Inflammatory macrophage (primary cell): ENCODE measurements around the gene MS4A1.
"Not testable (repeated sequence)": the region's sequence is repeated elsewhere in the genome, so short reads cannot be mapped to it uniquely, and the experiment has no call there.

ENCODE experiments used
- DNase-seq, 2 donors: peaks; one replicate each; pipeline ENCODE4 v3.0.0-alpha.2; 2020 to 2022
- total RNA-seq, 18 experiments: gene quantifications; one replicate each; lab custom pipeline; 2026; ENCODE audit warnings: mixed read lengths in 6 of 18, inconsistent platforms in 2 of 18; lab: John Stamatoyannopoulos, UW

The MS4A1 gene
- 0 to 0.33 (median 0.07) reads per million in 18 experiments for total RNA-seq

- no peak for DNase-seq
Measured at GRCh38 chr11:60455531-60456042, at the start of gene MS4A1. MS4A1 (plus strand) TSS chr11:60455847; CDS start chr11:60462375, 6,528 bp downstream.

- DNase-seq: no peak
Measured at GRCh38 chr11:60420015-60420414, 35.6 kb upstream of the MS4A1 start.

- DNase-seq: no peak
Measured at GRCh38 chr11:60422609-60423008, 33.0 kb upstream of the MS4A1 start.

- no peak for DNase-seq
Measured at GRCh38 chr11:60428517-60428916, 27.1 kb upstream of the MS4A1 start.

GRCh38 chr11:60429272-60429671 is 26.4 kb upstream of the MS4A1 start, which contains the start of gene MS4A5:
MS4A5 (plus strand) TSS chr11:60429572; CDS start chr11:60429675, 103 bp downstream.
- DNase-seq: no peak

- DNase-seq: no peak
Measured at GRCh38 chr11:60431251-60431650, 24.4 kb upstream of the MS4A1 start.

- no peak for DNase-seq
Measured at GRCh38 chr11:60433401-60433800, 22.2 kb upstream of the MS4A1 start.

- no peak for DNase-seq
Measured at GRCh38 chr11:60447070-60447469, 8.6 kb upstream of the MS4A1 start.

- DNase-seq: peak; percentile 45 to 59
Measured at GRCh38 chr11:60447846-60448245, 7.8 kb upstream of the MS4A1 start.

- DNase-seq: not testable (repeated sequence)
Measured at GRCh38 chr11:60451185-60451584, 4.5 kb upstream of the MS4A1 start.

- no peak for DNase-seq
Measured at GRCh38 chr11:60454212-60454611, 1.4 kb upstream of the MS4A1 start.

- no peak for DNase-seq
Measured at GRCh38 chr11:60457576-60457975, 1.9 kb downstream of the MS4A1 start.

GRCh38 chr11:60459345-60459744 is 3.7 kb downstream of the MS4A1 start:
- DNase-seq: no peak

GRCh38 chr11:60468829-60469228 is 13.2 kb downstream of the MS4A1 start:
- no peak for DNase-seq

GRCh38 chr11:60469723-60470122 is 14.1 kb downstream of the MS4A1 start:
- no peak for DNase-seq

- peak in 1 of 2 donors; percentile 50 for DNase-seq
Measured at GRCh38 chr11:60477035-60477445, 21.4 kb downstream of the MS4A1 start.

- DNase-seq: peak; percentile 64 to 68
Measured at GRCh38 chr11:60482361-60482760, 26.7 kb downstream of the MS4A1 start.

GRCh38 chr11:60485987-60486386 is 30.3 kb downstream of the MS4A1 start:
- peak; percentile 57 to 69 for DNase-seq

- DNase-seq: no peak
Measured at GRCh38 chr11:60492488-60493009, 36.9 kb downstream of the MS4A1 start, which contains the start of gene MS4A12. MS4A12 (plus strand) TSS chr11:60492778; CDS start chr11:60497319, 4,541 bp downstream.

- DNase-seq: no peak
Measured at GRCh38 chr11:60493454-60493853, 37.8 kb downstream of the MS4A1 start.

- DNase-seq: peak in 1 of 2 donors; percentile 24
Measured at GRCh38 chr11:60498399-60498798, 42.8 kb downstream of the MS4A1 start.

GRCh38 chr11:60498853-60499252 is 43.2 kb downstream of the MS4A1 start:
- DNase-seq: peak; percentile 43 to 59

- no peak for DNase-seq
Measured at GRCh38 chr11:60500276-60500910, 44.7 kb downstream of the MS4A1 start.

GRCh38 chr11:60502221-60502775 is 46.7 kb downstream of the MS4A1 start:
- peak in 1 of 2 donors; percentile 26 for DNase-seq
